GM18498 (cell line): ENCODE results near the gene YPEL2.

Source experiments
- ATAC-seq: cut with Tn5 transposase; IDR thresholded peaks from one replicate; pipeline ENCODE4 v1.9.1; 2021; ENCODE audit warnings: mild to moderate bottlenecking, moderate library complexity; ENCODE audit not compliant: unreplicated experiment

YPEL2 gene

GRCh38 chr17:59330053-59330942 is 1.2 kb upstream of the YPEL2 start:
- ATAC-seq = no peak

GRCh38 chr17:59331929-59332748 is 684 bp downstream of the YPEL2 start:
- ATAC-seq = peak; percentile 36

GRCh38 chr17:59332749-59333377 is 1.4 kb downstream of the YPEL2 start:
- no peak for ATAC-seq

- no peak for ATAC-seq
Measured at GRCh38 chr17:59333836-59334235, 2.4 kb downstream of the YPEL2 start.

GRCh38 chr17:59335685-59336084 is 4.2 kb downstream of the YPEL2 start:
- ATAC-seq = no peak

- no peak for ATAC-seq
Measured at GRCh38 chr17:59337741-59338299, 6.4 kb downstream of the YPEL2 start.

- ATAC-seq = no peak
Measured at GRCh38 chr17:59338498-59338897, 7.0 kb downstream of the YPEL2 start.

- ATAC-seq = no peak
Measured at GRCh38 chr17:59341922-59342321, 10.5 kb downstream of the YPEL2 start.

GRCh38 chr17:59342681-59343131 is 11.3 kb downstream of the YPEL2 start:
- ATAC-seq = no peak

GRCh38 chr17:59345476-59345875 is 14.0 kb downstream of the YPEL2 start:
- ATAC-seq = no peak

- no peak for ATAC-seq
Measured at GRCh38 chr17:59346341-59346740, 14.9 kb downstream of the YPEL2 start.

GRCh38 chr17:59346876-59347407 is 15.5 kb downstream of the YPEL2 start:
- ATAC-seq = no peak

GRCh38 chr17:59347975-59348391 is 16.5 kb downstream of the YPEL2 start:
- ATAC-seq = no peak

- no peak for ATAC-seq
Measured at GRCh38 chr17:59349178-59349577, 17.7 kb downstream of the YPEL2 start.

- no peak for ATAC-seq
Measured at GRCh38 chr17:59353106-59353854, 21.8 kb downstream of the YPEL2 start.

GRCh38 chr17:59353936-59354755 is 22.7 kb downstream of the YPEL2 start:
- no peak for ATAC-seq

GRCh38 chr17:59355030-59355701 is 23.7 kb downstream of the YPEL2 start:
- ATAC-seq = no peak

- ATAC-seq = no peak
Measured at GRCh38 chr17:59355702-59356325, 24.4 kb downstream of the YPEL2 start.
